Activated naive CD4-positive, alpha-beta T cell treated with anti-CD3 and anti-CD28 coated beads, Interleukin-2, amount 10 ng/mL, durations not matched to agents 7 days and 5 days (primary cell): ENCODE results near the gene HAND1.
"Not testable (repeated sequence)": the region's sequence is repeated elsewhere in the genome, so short reads cannot be mapped to it uniquely, and the experiment has no call there.

Source experiments
- CTCF ChIA-PET: fragments of 350-600 bp; sonication (Branson Sonifier 250); formaldehyde crosslinking; loops from one replicate; lab custom pipeline; 2021; ENCODE audit warnings: antibody characterized with exemption; lab: Charles Lee
- DNase-seq: peaks from one replicate; pipeline ENCODE4 v3.0.0-alpha.2; 2020
- H3K27ac Mint-ChIP-seq: one replicate; pipeline ENCODE4 v1.8.0; 2021; ENCODE audit warnings: mild to moderate bottlenecking, moderate library complexity, mixed read lengths
- H3K27me3 Mint-ChIP-seq: one replicate; pipeline ENCODE4 v1.8.0; 2021; ENCODE audit warnings: mild to moderate bottlenecking, mixed read lengths
- H3K36me3 Mint-ChIP-seq: one replicate; pipeline ENCODE4 v1.8.0; 2021; ENCODE audit warnings: mixed read lengths
- H3K4me1 Mint-ChIP-seq: one replicate; pipeline ENCODE4 v1.8.0; 2021; ENCODE audit warnings: mixed read lengths
- H3K4me3 Mint-ChIP-seq: one replicate; pipeline ENCODE4 v1.8.0; 2021; ENCODE audit warnings: mild to moderate bottlenecking, moderate library complexity, mixed read lengths
- H3K9me3 Mint-ChIP-seq: one replicate; pipeline ENCODE4 v1.8.0; 2021; ENCODE audit warnings: mixed read lengths

The HAND1 gene

DNA sequence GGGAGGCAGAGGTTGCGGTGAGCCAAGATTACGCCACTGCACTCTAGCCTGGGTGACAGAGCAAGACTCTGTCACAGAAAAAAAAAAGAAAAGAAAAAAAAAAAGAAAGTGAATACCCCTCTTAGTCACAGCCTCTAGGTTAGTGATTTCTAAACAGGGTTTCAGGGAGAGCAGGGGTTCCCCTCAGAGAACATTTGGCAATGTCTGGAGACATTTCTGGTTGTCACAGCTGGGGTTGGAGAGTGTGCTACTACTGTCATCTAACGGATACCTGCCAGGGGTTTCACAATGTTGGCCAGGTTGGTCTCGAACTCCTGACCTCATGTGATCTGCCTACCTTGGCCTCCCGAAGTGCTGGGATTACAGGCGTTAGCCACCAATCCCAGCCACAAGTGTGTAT is 37.5 kb upstream of the HAND1 start:
- CTCF ChIA-PET, DNase-seq, H3K4me3 Mint-ChIP-seq: not testable (repeated sequence)

DNA sequence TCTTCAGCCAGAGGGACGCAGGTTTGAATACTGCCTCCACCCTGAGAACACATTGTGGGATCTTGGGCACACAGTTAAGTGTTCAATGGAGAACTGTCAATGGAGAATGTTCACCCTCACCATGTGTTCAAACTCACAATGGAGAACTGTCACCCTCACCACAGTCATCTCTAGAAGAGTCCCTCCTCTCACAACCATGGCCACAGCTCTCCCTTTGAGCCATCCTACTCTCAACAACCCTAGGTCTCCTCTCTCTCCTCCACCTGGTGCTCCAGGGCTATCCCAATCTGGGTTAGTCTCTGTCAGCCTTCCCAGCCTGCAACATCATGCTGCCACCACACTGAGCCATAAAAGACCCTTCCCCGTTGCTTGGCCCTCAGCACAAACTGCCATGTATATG is 36.3 kb upstream of the HAND1 start:
- H3K9me3 Mint-ChIP-seq: no peaks in the 10 kb centered on the region
- H3K27ac Mint-ChIP-seq: no peak overlapping the region
- peaks cover 3% of the 10 kb centered on the region for H3K4me1 Mint-ChIP-seq
- no peak overlapping the region for H3K4me3 Mint-ChIP-seq
- H3K27me3 Mint-ChIP-seq: peaks cover 42% of the 10 kb centered on the region
- no peaks in the 10 kb centered on the region for H3K36me3 Mint-ChIP-seq
- no peak for DNase-seq
- CTCF ChIA-PET: no interaction called here

More for the DNA sequence above, 37.5 kb upstream of the HAND1 start:
- peaks cover 44% of the 10 kb centered on the region for H3K27me3 Mint-ChIP-seq
- not testable (repeated sequence) for H3K36me3 Mint-ChIP-seq, H3K9me3 Mint-ChIP-seq, H3K4me1 Mint-ChIP-seq, H3K27ac Mint-ChIP-seq

- Mint-ChIP-seq H3K4me1 (peaks cover 3% of the 10 kb centered on the region), H3K27ac (no peak overlapping the region), H3K36me3 (no peaks in the 10 kb centered on the region), H3K9me3 (no peaks in the 10 kb centered on the region), H3K27me3 (peaks cover 40% of the 10 kb centered on the region), H3K4me3 (no peak overlapping the region)
- CTCF ChIA-PET: no interaction called here
- DNase-seq: no peak
Observed at GRCh38 chr5:154513669-154514084, 35.6 kb upstream of the HAND1 start.

DNA sequence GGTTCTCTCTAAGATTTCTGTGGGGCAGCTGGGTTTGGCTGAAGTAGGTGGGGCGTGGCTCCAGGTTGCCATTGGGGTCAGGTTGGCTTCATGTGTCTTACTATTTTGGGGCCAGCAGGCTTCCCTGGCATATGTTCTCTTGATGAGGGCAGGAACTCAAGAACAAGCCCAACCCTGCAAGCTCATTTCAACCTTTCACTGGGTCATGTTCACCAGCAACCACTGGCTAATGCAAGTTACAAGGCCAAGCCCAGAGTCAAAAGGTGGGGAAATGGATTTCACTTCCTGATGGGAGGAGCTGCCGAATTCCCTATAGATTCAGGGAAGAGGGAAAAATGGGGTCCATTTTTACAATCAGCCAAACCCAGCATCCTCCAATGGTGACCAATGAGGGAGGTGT is 34.0 kb upstream of the HAND1 start:
- H3K27ac Mint-ChIP-seq: no peak overlapping the region
- no peak overlapping the region for H3K4me3 Mint-ChIP-seq
- no peaks in the 10 kb centered on the region for H3K36me3 Mint-ChIP-seq
- peaks cover 3% of the 10 kb centered on the region for H3K4me1 Mint-ChIP-seq
- CTCF ChIA-PET: interaction anchor here (1.5 kb wide), 1 partner anchor 9 kb away, joined by 11 read pairs; no protein-coding TSS in a partner anchor
- H3K27me3 Mint-ChIP-seq: peaks cover 32% of the 10 kb centered on the region
- no peak for DNase-seq
- no peaks in the 10 kb centered on the region for H3K9me3 Mint-ChIP-seq

DNA sequence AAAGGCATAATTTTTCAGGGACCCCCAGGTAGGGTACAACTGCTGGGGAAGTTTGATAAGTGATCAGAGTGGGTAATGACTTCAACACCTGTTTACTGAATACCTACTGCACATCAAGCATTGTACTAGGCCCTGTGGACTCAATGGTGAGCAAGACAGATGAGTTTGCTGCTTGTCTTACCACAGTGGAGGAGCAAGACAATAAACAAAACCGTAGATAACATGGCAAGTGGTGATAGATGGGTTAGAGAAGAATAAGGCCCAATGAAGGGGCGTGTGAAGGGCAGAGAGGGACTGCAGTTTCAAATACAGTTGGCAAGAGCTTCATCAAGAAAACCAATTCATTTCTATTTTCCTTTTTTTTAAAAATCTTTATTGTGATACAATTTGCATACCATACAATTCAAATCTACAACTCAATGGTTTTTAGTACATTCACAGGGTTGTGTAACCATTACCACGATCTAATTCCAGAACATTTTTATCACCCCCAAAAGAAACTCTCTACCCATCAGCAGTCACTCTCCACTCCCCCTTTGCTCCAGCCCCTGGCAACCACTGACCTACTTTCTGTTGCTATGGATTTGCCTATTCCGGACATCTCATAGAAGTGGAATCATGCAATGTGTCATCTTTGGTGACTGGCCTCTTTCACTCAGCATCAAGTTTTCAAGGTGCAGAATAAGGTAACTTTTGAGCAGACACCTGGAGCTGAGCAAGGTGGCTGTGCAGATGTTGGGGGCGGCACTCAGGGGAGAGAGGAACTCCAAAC is 31.9 kb upstream of the HAND1 start:
- Mint-ChIP-seq H3K27me3 (peaks cover 40% of the 10 kb centered on the region), H3K9me3 (no peaks in the 10 kb centered on the region), H3K4me1 (peaks cover 3% of the 10 kb centered on the region), H3K36me3 (no peaks in the 10 kb centered on the region), H3K27ac (no peak overlapping the region), H3K4me3 (no peak overlapping the region)
- CTCF ChIA-PET: no interaction called here
- DNase-seq: no peak

- CTCF ChIA-PET: no interaction called here
- no peak overlapping the region for H3K4me3 Mint-ChIP-seq
- peaks cover 3% of the 10 kb centered on the region for H3K4me1 Mint-ChIP-seq
- no peak for DNase-seq
- H3K36me3 Mint-ChIP-seq: no peaks in the 10 kb centered on the region
- H3K9me3 Mint-ChIP-seq: no peaks in the 10 kb centered on the region
- H3K27me3 Mint-ChIP-seq: peaks cover 36% of the 10 kb centered on the region
- H3K27ac Mint-ChIP-seq: no peak overlapping the region
Observed at GRCh38 chr5:154508114-154508513, 30.1 kb upstream of the HAND1 start.

- CTCF ChIA-PET: no interaction called here
- Mint-ChIP-seq H3K27me3 (peaks cover 50% of the 10 kb centered on the region), H3K4me3 (no peak overlapping the region), H3K9me3 (no peaks in the 10 kb centered on the region), H3K27ac (no peak overlapping the region), H3K4me1 (peaks cover 3% of the 10 kb centered on the region), H3K36me3 (no peaks in the 10 kb centered on the region)
- DNase-seq: no peak
Observed at GRCh38 chr5:154506716-154507080, 28.7 kb upstream of the HAND1 start.

DNA sequence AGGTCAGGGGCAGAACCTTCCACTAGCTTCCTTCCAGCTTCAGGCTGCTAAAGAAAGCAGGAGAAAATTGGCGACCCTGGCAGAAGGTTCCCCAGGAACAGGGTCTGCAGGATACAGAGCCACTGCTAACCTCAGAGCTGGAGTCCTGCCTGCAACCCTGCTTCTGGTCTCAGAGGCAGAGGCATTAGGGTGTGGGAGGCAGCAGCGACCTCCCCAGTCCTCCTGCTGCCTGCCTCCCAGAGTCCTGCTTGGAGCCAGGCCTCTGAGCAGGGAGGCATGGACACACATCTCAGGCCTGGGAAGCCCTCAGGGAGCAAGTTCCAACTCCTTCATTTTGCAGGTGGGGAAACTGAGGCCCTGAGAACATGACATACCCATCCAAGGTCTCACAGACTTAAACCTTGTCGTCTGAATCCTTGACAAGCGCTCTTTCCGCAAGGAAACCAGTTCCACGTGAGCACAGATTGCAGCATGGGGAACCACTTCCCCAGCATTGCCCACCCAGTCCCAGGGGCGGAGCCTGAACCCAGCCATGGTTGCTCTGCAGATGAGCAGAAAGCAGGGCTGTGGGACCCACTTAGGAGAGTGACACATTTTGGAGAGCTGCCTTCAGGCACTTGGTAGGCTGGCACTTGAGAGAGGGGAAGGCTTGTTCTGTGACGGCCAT is 28.2 kb upstream of the HAND1 start:
- Mint-ChIP-seq H3K36me3 (no peaks in the 10 kb centered on the region), H3K4me1 (peaks cover 3% of the 10 kb centered on the region), H3K27me3 (peaks cover 48% of the 10 kb centered on the region), H3K9me3 (no peaks in the 10 kb centered on the region), H3K4me3 (no peak overlapping the region), H3K27ac (no peak overlapping the region)
- CTCF ChIA-PET: no interaction called here
- DNase-seq: no peak

DNA sequence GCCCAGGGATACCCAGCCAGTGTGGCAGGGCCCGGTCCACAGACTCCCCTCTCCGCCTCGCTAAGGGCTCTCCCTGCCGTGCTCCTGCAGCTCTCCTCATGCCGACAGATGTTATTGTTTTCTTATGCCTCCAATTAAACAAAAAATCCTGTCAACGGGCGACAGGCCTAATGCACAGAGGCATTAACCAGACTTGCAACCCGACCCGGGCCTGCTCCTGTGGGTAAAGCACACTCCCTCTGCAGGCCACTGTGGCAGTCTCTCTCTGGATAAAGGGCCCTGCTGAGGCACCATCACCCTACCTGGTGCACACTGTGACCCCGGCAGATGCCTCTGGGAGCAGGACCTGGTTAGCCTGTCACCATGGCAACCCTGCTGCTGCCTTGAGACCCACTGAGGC is 27.5 kb upstream of the HAND1 start:
- Mint-ChIP-seq H3K36me3 (no peaks in the 10 kb centered on the region), H3K27me3 (peaks cover 49% of the 10 kb centered on the region), H3K9me3 (no peaks in the 10 kb centered on the region), H3K4me1 (peaks cover 3% of the 10 kb centered on the region), H3K27ac (no peak overlapping the region), H3K4me3 (no peak overlapping the region)
- CTCF ChIA-PET: no interaction called here
- no peak for DNase-seq

- H3K27ac Mint-ChIP-seq: no peak overlapping the region
- peaks cover 57% of the 10 kb centered on the region for H3K27me3 Mint-ChIP-seq
- no peak for DNase-seq
- no peak overlapping the region for H3K4me3 Mint-ChIP-seq
- no peaks in the 10 kb centered on the region for H3K36me3 Mint-ChIP-seq
- no peaks in the 10 kb centered on the region for H3K9me3 Mint-ChIP-seq
- H3K4me1 Mint-ChIP-seq: peaks cover 3% of the 10 kb centered on the region
- CTCF ChIA-PET: interaction anchor here (1.4 kb wide), 1 partner anchor 35 kb away, joined by 5 read pairs; no protein-coding TSS in a partner anchor
Observed at GRCh38 chr5:154503698-154504039, 25.6 kb upstream of the HAND1 start.

DNA sequence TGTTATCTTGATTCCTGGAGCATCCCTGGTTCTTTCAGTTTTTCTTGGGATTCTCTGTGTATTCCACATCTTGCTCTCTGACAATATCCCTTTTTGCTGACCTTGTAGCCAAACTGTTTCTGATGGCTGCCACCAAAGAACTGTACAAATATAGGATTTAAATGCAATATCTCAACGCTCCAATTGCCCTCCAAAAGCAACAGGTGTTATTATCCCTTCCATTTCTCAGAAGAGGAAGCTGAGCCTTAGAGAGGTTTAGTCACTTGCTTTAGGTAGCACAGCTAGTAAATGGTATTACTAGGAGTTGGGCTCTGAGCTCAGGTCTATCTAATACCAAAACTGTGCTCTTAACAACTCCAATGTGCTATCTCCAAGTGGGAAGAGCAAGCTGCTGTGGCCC is 24.2 kb upstream of the HAND1 start:
- no peak overlapping the region for H3K27ac Mint-ChIP-seq
- H3K27me3 Mint-ChIP-seq: peaks cover 63% of the 10 kb centered on the region
- no peaks in the 10 kb centered on the region for H3K36me3 Mint-ChIP-seq
- H3K4me3 Mint-ChIP-seq: no peak overlapping the region
- CTCF ChIA-PET: interaction anchor here (3.3 kb wide), 1 partner anchor 19 kb away, joined by 14 read pairs; no protein-coding TSS in a partner anchor
- no peaks in the 10 kb centered on the region for H3K9me3 Mint-ChIP-seq
- H3K4me1 Mint-ChIP-seq: peaks cover 3% of the 10 kb centered on the region
- no peak for DNase-seq

DNA sequence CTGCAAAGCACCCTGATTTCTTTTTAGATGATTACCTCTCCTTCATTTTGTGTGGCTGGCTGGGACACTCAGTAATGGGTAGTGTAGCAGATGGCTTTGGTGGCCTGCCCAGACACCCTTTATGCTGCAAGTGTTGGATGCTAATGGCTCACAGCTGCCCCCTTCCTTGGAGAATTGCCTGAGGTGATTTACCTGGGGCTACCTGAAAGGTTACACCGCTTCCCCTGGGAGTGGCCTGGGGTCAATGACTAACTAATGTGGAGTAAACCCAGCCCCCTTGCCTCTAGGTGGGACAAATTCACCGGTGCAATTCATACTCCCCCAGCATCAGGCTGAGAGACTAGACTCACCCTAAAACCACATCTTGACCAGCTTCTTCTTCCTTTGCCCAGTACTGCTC is 23.5 kb upstream of the HAND1 start:
- Mint-ChIP-seq H3K27ac (no peak overlapping the region), H3K9me3 (no peaks in the 10 kb centered on the region), H3K27me3 (peaks cover 60% of the 10 kb centered on the region), H3K4me3 (no peak overlapping the region), H3K4me1 (peaks cover 3% of the 10 kb centered on the region), H3K36me3 (no peaks in the 10 kb centered on the region)
- no peak for DNase-seq
- CTCF ChIA-PET: interaction anchor here (0.7 to 3.3 kb wide), 2 partner anchors 20 to 26 kb away, joined by 3 to 14 read pairs; no protein-coding TSS in a partner anchor

- H3K36me3 Mint-ChIP-seq: no peaks in the 10 kb centered on the region
- H3K27me3 Mint-ChIP-seq: peaks cover 61% of the 10 kb centered on the region
- no peaks in the 10 kb centered on the region for H3K9me3 Mint-ChIP-seq
- H3K4me1 Mint-ChIP-seq: peaks cover 3% of the 10 kb centered on the region
- CTCF ChIA-PET: no interaction called here
- H3K4me3 Mint-ChIP-seq: no peak overlapping the region
- no peak for DNase-seq
- H3K27ac Mint-ChIP-seq: no peak overlapping the region
Observed at GRCh38 chr5:154498994-154499393, 21.0 kb upstream of the HAND1 start.

GRCh38 chr5:154498591-154498990 is 20.6 kb upstream of the HAND1 start:
- peaks cover 1% of the 10 kb centered on the region for H3K4me1 Mint-ChIP-seq
- H3K27ac Mint-ChIP-seq: no peak overlapping the region
- H3K36me3 Mint-ChIP-seq: no peaks in the 10 kb centered on the region
- no peaks in the 10 kb centered on the region for H3K9me3 Mint-ChIP-seq
- H3K27me3 Mint-ChIP-seq: peaks cover 63% of the 10 kb centered on the region
- no peak overlapping the region for H3K4me3 Mint-ChIP-seq
- CTCF ChIA-PET: no interaction called here
- no peak for DNase-seq

GRCh38 chr5:154494036-154494435 is 16.0 kb upstream of the HAND1 start:
- Mint-ChIP-seq H3K4me3 (no peak overlapping the region), H3K4me1 (no peaks in the 10 kb centered on the region), H3K36me3 (no peaks in the 10 kb centered on the region), H3K27ac (no peak overlapping the region), H3K27me3 (peaks cover 62% of the 10 kb centered on the region), H3K9me3 (no peaks in the 10 kb centered on the region)
- no peak for DNase-seq
- CTCF ChIA-PET: interaction anchor here (0.7 kb wide), 1 partner anchor 108 kb away, joined by 3 read pairs; no protein-coding TSS in a partner anchor
